H1 (cell line): ENCODE data around the gene RNF130. TPM values are rescaled to one million over a fixed set of nuclear protein-coding genes. Genes with fewer than 3 reads are reported as not detected.

Experiments used
- CTCF ChIA-PET: fragments of 300-600 bp; sonication (Branson Sonifier 250); formaldehyde crosslinking; loops from one replicate; lab custom pipeline; 2021; ENCODE audit not compliant: partially characterized antibody; lab: Charles Lee
- POLR2A ChIA-PET: fragments of 300-600 bp; sonication (Branson Sonifier 250); formaldehyde crosslinking; loops from one replicate; lab custom pipeline; 2021; ENCODE audit warnings: inconsistent platforms; ENCODE audit not compliant: partially characterized antibody; lab: Charles Lee
- DNase-seq, 2 experiments: peaks; one replicate each; pipeline versions ENCODE4 v3.0.0 to v3.0.0-alpha.2; 2010 to 2022; ENCODE audit warnings: low spot score in 2 of 2, low read depth in 1 of 2, mixed read lengths in 1 of 2
- FAIRE-seq: peaks from 2 replicates; lab custom pipeline; 2011; peaks lifted over from hg19 to GRCh38; lab: Jason Lieb, UNC
- H2AFZ ChIP-seq: 2 replicates; pipeline ENCODE4 v1.8.1; 2012; ENCODE audit warnings: low read length, inconsistent platforms
- H2AK5ac ChIP-seq: 2 replicates; pipeline ENCODE4 v1.6.1; 2013; ENCODE audit warnings: low read depth, low read length
- H2BK120ac ChIP-seq: replicated peaks from 2 replicates; pipeline ENCODE3; 2013; ENCODE audit warnings: low read depth, low read length, inconsistent platforms
- H2BK12ac ChIP-seq: 2 replicates; pipeline ENCODE4 v1.6.1; 2013; ENCODE audit warnings: low read depth, low read length
- H2BK15ac ChIP-seq: 2 replicates; pipeline ENCODE4 v1.6.1; 2013; ENCODE audit warnings: low read length
- H2BK20ac ChIP-seq: 2 replicates; pipeline ENCODE4 v1.6.1; 2013; ENCODE audit warnings: low read length
- H2BK5ac ChIP-seq: 2 replicates; pipeline ENCODE4 v1.6.1; 2013; ENCODE audit warnings: low read depth, low read length
- H3K14ac ChIP-seq: 2 replicates; pipeline ENCODE4 v1.6.1; 2013; ENCODE audit warnings: inconsistent platforms; ENCODE audit not compliant: insufficient read length
- H3K18ac ChIP-seq: 2 replicates; pipeline ENCODE4 v1.6.1; 2013; ENCODE audit warnings: low read length; ENCODE audit errors: extremely low read depth
- H3K23ac ChIP-seq: 2 replicates; pipeline ENCODE4 v1.6.1; 2013; ENCODE audit warnings: inconsistent platforms; ENCODE audit not compliant: insufficient read length
- H3K23me2 ChIP-seq: 2 replicates; pipeline ENCODE4 v1.6.1; 2013; ENCODE audit warnings: low read depth, low read length
- H3K27ac ChIP-seq: 2 replicates; pipeline ENCODE4 v1.6.1; 2011; ENCODE audit warnings: low read depth, low read length, inconsistent platforms
- H3K27me3 ChIP-seq, 4 experiments: replicated peaks in 1 of 4; 1 replicate in 1 of 4; 2 replicates in 3 of 4; pipeline versions ENCODE4 v1.6.1 to v1.8.1; 2011 to 2013; ENCODE audit warnings: low read length in 3 of 4, mild to moderate bottlenecking in 3 of 4, inconsistent platforms in 2 of 4, mixed read lengths in 2 of 4, moderate library complexity in 1 of 4; ENCODE audit not compliant: control insufficient read depth in 3 of 4, insufficient read depth in 3 of 4; ENCODE audit errors: extremely low read depth in 1 of 4
- H3K36me3 ChIP-seq, 4 experiments: 2 replicates each; pipeline versions ENCODE4 v1.6.1 to v1.8.1; 2011 to 2013; ENCODE audit warnings: mild to moderate bottlenecking in 4 of 4, low read length in 3 of 4, moderate library complexity in 2 of 4, control low read depth in 1 of 4, inconsistent platforms in 1 of 4; ENCODE audit not compliant: insufficient read depth in 4 of 4, control insufficient read depth in 2 of 4
- H3K4ac ChIP-seq: replicated peaks from 2 replicates; pipeline ENCODE3; 2013; ENCODE audit warnings: low read length, low read depth, mixed read lengths, inconsistent platforms; ENCODE audit not compliant: insufficient read length
- H3K4me1 ChIP-seq, 4 experiments: replicated peaks in 1 of 4; 1 replicate in 1 of 4; 2 replicates in 3 of 4; pipeline versions ENCODE4 v1.6.1 to v1.8.1; 2011 to 2013; ENCODE audit warnings: low read length in 3 of 4, inconsistent platforms in 2 of 4, mixed read lengths in 1 of 4; ENCODE audit not compliant: insufficient read depth in 4 of 4, control insufficient read depth in 3 of 4
- H3K4me2 ChIP-seq, 2 experiments: 2 replicates each; pipeline versions ENCODE4 v1.6.1 to v1.8.1; 2011 to 2013; ENCODE audit warnings: low read depth in 2 of 2, low read length in 2 of 2, control low read depth in 1 of 2, inconsistent platforms in 1 of 2, mild to moderate bottlenecking in 1 of 2; ENCODE audit not compliant: insufficient read depth in 1 of 2
- H3K4me3 ChIP-seq, 4 experiments: fragments of 200-600, 300-600 bp in 1 of 4; sonication (generic), shearing (Covaris generic), sonication (Bioruptor Twin) in 1 of 4; 2 replicates each; pipeline versions ENCODE4 v1.5.1 to v1.8.1; 2011 to 2016; ENCODE audit warnings: low read length in 4 of 4, low read depth in 3 of 4, control low read depth in 2 of 4, inconsistent platforms in 2 of 4, mild to moderate bottlenecking in 2 of 4, mixed read lengths in 1 of 4, moderate library complexity in 1 of 4; ENCODE audit not compliant: insufficient read depth in 2 of 4; ENCODE audit errors: extremely low read depth in 1 of 4
- H3K56ac ChIP-seq: replicated peaks from 2 replicates; pipeline ENCODE3; 2013; ENCODE audit warnings: low read depth, mild to moderate bottlenecking, mixed read lengths, low read length, inconsistent platforms; ENCODE audit not compliant: insufficient read length
- H3K79me1 ChIP-seq: 2 replicates; pipeline ENCODE4 v1.6.1; 2013; ENCODE audit warnings: low read depth, low read length, control low read depth
- H3K79me2 ChIP-seq, 2 experiments: 2 replicates each; pipeline versions ENCODE4 v1.6.1 to v1.8.1; 2012 to 2013; ENCODE audit warnings: low read length in 2 of 2, mild to moderate bottlenecking in 2 of 2, inconsistent platforms in 1 of 2; ENCODE audit not compliant: insufficient read depth in 2 of 2, control insufficient read depth in 1 of 2
- H3K9ac ChIP-seq, 4 experiments: replicated peaks in 1 of 4; 1 replicate in 1 of 4; 2 replicates in 3 of 4; pipeline versions ENCODE4 v1.6.1 to v1.8.1; 2011 to 2013; ENCODE audit warnings: low read depth in 3 of 4, low read length in 3 of 4, control low read depth in 2 of 4, mild to moderate bottlenecking in 2 of 4, moderate library complexity in 2 of 4, inconsistent platforms in 1 of 4; ENCODE audit errors: extremely low read depth in 1 of 4
- H3K9me3 ChIP-seq, 2 experiments: 2 replicates each; pipeline versions ENCODE4 v1.6.1 to v1.8.1; 2012 to 2013; ENCODE audit warnings: mild to moderate bottlenecking in 2 of 2, moderate library complexity in 2 of 2, control low read depth in 1 of 2, inconsistent platforms in 1 of 2, low read depth in 1 of 2, low read length in 1 of 2, mixed read lengths in 1 of 2; ENCODE audit not compliant: insufficient read depth in 2 of 2
- H4K20me1 ChIP-seq, 2 experiments: replicated peaks in 1 of 2; 2 replicates each; pipeline versions ENCODE3 to v1.8.1; 2011 to 2013; ENCODE audit warnings: inconsistent platforms in 2 of 2, low read length in 2 of 2, mild to moderate bottlenecking in 1 of 2; ENCODE audit not compliant: insufficient read depth in 2 of 2, control insufficient read depth in 1 of 2
- H4K5ac ChIP-seq: 2 replicates; pipeline ENCODE4 v1.6.1; 2013; ENCODE audit warnings: low read length, low read depth, mixed read lengths, inconsistent platforms; ENCODE audit not compliant: insufficient read length
- H4K8ac ChIP-seq: 2 replicates; pipeline ENCODE4 v1.8.0; 2013; ENCODE audit warnings: mild to moderate bottlenecking, moderate library complexity, low read length, inconsistent platforms; ENCODE audit not compliant: insufficient read depth; ENCODE audit errors: extremely low read depth
- H4K91ac ChIP-seq: replicated peaks from 2 replicates; pipeline ENCODE3; 2013; ENCODE audit warnings: low read length, mixed read lengths, inconsistent platforms; ENCODE audit not compliant: insufficient read length
- BRCA1 ChIP-seq: IDR thresholded peaks from 2 replicates; pipeline ENCODE4 v1.6.1; 2012; ENCODE audit warnings: low read depth, low read length, improper control_type of control experiment
- CBX5 ChIP-seq: fragments of 300-800, 300-1000 bp; sonication (generic); IDR thresholded peaks from 2 replicates; pipeline ENCODE4 v1.7.1; 2016; ENCODE audit warnings: antibody characterized with exemption, low read length, low read depth
- EP300 ChIP-seq, 2 experiments: IDR thresholded peaks; 1 replicate in 1 of 2; 2 replicates in 1 of 2; pipeline ENCODE4 v1.6.1; 2011 to 2012; ENCODE audit warnings: low read depth in 2 of 2, low read length in 2 of 2, mild to moderate bottlenecking in 2 of 2, borderline replicate concordance in 1 of 2, inconsistent platforms in 1 of 2, moderate library complexity in 1 of 2
- FOSL1 ChIP-seq: IDR thresholded peaks from 2 replicates; pipeline ENCODE4 v1.6.1; 2011; ENCODE audit warnings: mild to moderate bottlenecking, low read depth, low read length, moderate library complexity; ENCODE audit not compliant: insufficient read depth
- JUN ChIP-seq: IDR thresholded peaks from 2 replicates; pipeline ENCODE4 v1.6.1; 2011; ENCODE audit warnings: low read depth, mild to moderate bottlenecking, improper control_type of control experiment, low read length
- KDM5A ChIP-seq: fragments of 200-600 bp; IDR thresholded peaks from 2 replicates; pipeline ENCODE4 v1.7.1; 2012; ENCODE audit warnings: mild to moderate bottlenecking, low read length, inconsistent platforms, mixed read lengths
- SRF ChIP-seq: IDR thresholded peaks from 2 replicates; pipeline ENCODE4 v1.6.1; 2011; ENCODE audit warnings: mild to moderate bottlenecking, low read depth, low read length, moderate library complexity
- YY1 ChIP-seq: IDR thresholded peaks from 2 replicates; pipeline ENCODE4 v1.6.1; 2011; ENCODE audit warnings: low read depth, mild to moderate bottlenecking, low read length
- WGBS, 2 experiments: shearing (Covaris generic) in 1 of 2; methylation state at CpG; one replicate each; pipeline versions ENCODE4 v1.1.6 to v1.1.7; 2013 to 2015; ENCODE audit warnings: low lambda C conversion rate in 2 of 2, mixed read lengths in 2 of 2, inconsistent platforms in 1 of 2, low coverage in 1 of 2, missing lambda C conversion rate in 1 of 2; ENCODE audit not compliant: insufficient replicate concordance in 2 of 2, insufficient coverage in 1 of 2, insufficient read length in 1 of 2; ENCODE audit errors: extremely low coverage in 1 of 2, missing lambda C conversion rate in 1 of 2; 5-methylcytosine and 5-hydroxymethylcytosine counted together
- polyA plus RNA-seq, 7 experiments: library from polyadenylated mRNA; depleted of rRNA in 3 of 7; stranded (reverse) in 5 of 7; unstranded in 2 of 7; fragments of >200 nt in 5 of 7; fragments of 200-250 nt in 2 of 7; gene quantifications; 1 replicate in 5 of 7; 2 replicates in 1 of 7; 4 replicates in 1 of 7; pipeline versions ENCODE4 v1.2.1 to v1.2.3, GENCODE V29; 2011 to 2013; ENCODE audit warnings: missing spikeins in 2 of 7, mixed read lengths in 2 of 7
- total RNA-seq: library from RNA; stranded (reverse); fragmentation: NEBNext Ultra II Directional; extraction: Animal tissue kit (Norgen Biotek cat#: 25700); gene quantifications from 2 replicates; pipeline ENCODE4 v1.2.1, GENCODE V29; 2021

RNF130 gene
- total and polyA plus RNA-seq, 2 of the 8 experiments (the other 6 are each of a cell fraction or from before 2014, with no cell fraction given), result 65.1 to 70.0 TPM

GRCh38 chr5:179986328-179986727 is 85.2 kb downstream of the RNF130 start:
- Histone ChIP-seq H2AFZ (no peak overlapping the region), H3K4me1 (no peaks in the 10 kb centered on the region), H3K79me1 (0 out of 2 replicates have a peak, but pooled peaks cover 2% of the 10 kb centered on the region), H2BK20ac (no peak overlapping the region), H2AK5ac (no peak overlapping the region), H4K5ac (no peak overlapping the region), H2BK120ac (no peak overlapping the region), H3K27ac (no peak overlapping the region), H3K79me2 (no peaks in the 10 kb centered on the region), H2BK5ac (no peak overlapping the region), H3K27me3 (no peaks in the 10 kb centered on the region), H3K56ac (no peak overlapping the region), H3K4me3 (no peak overlapping the region), H4K20me1 (no peaks in the 10 kb centered on the region), H3K9ac (no peak overlapping the region), H2BK12ac (no peak overlapping the region), H3K23ac (no peak overlapping the region), H2BK15ac (no peak overlapping the region), H4K91ac (no peak overlapping the region), H3K23me2 (no peaks in the 10 kb centered on the region), H3K9me3 (no peaks in the 10 kb centered on the region; a peak in 2 of 4 replicates), H3K4ac (no peak overlapping the region), H3K36me3 (peaks cover 0 to 3% (median 0%) of the 10 kb centered on the region in 4 experiments; a peak in 2 of 8 replicates), H3K14ac (no peak overlapping the region), H3K4me2 (no peak overlapping the region), H3K18ac (no peak overlapping the region), H4K8ac (no peak overlapping the region)
- TF ChIP-seq FOSL1, result no peak
- no peak for TF ChIP-seq SRF
- no peak for TF ChIP-seq CBX5
- TF ChIP-seq EP300 (IDR thresholded peaks at IDR 0.05; ENCODE audit: borderline replicate concordance in 1 of 2, low read depth in 2 of 2, low read length in 2 of 2), result no peak
- no peak for TF ChIP-seq BRCA1
- TF ChIP-seq KDM5A, result no peak
- TF ChIP-seq JUN, result no peak
- TF ChIP-seq YY1, result no peak
- FAIRE-seq, result no peak
- WGBS, 2 experiments, result 90% methylated on average over 6 of the region's 6 CpGs; no CpG with 5 or more reads in 1 of the 2 experiments
- DNase-seq, result no peak
- ChIA-PET CTCF (no interaction called here), POLR2A (no interaction called here)
